ENCODE measurements around the gene AJAP1.

- TF ChIP-seq EZH2 (IDR thresholded peaks at IDR 0.05; ENCODE audit: borderline replicate concordance) (no peak), CTCF (IDR thresholded peaks at IDR 0.05; ENCODE audit: poor library complexity) (no peak), EZH2phosphoT487 (IDR thresholded peaks at IDR 0.05; ENCODE audit: low read depth, severe bottlenecking, unreplicated experiment) (no peak)
These were observed 74.7 kb downstream of the AJAP1 start for GRCh38 chr1:4729090-4729471.
